SK-N-SH treated with all-trans-retinoic acid at 6 μM for 48 hours (cell line): ENCODE data around the gene ST8SIA1.

Source experiments
- ATAC-seq: fragments of 200-7000 bp; cut with Tn5 transposase; 3 replicates; pipeline ENCODE4 v1.9.1; 2020; ENCODE audit warnings: mild to moderate bottlenecking, moderate library complexity
- ARNTL ChIP-seq: fragments of 450-650 bp; formaldehyde crosslinking; IDR thresholded peaks from 2 replicates; pipeline ENCODE4 v1.5.0; 2020; ENCODE audit warnings: low read depth, mild to moderate bottlenecking, moderate library complexity, borderline replicate concordance
- BACH2 ChIP-seq: fragments of 250-450 bp; sonication (Bioruptor Pico); IDR thresholded peaks from 2 replicates; pipeline ENCODE4 v1.9.0; 2021; ENCODE audit warnings: mild to moderate bottlenecking, borderline replicate concordance
- CSDC2 ChIP-seq: fragments of 250-450 bp; sonication (Bioruptor Pico); IDR thresholded peaks from 2 replicates; pipeline ENCODE4 v1.5.0; 2020; ENCODE audit warnings: mild to moderate bottlenecking, moderate library complexity
- ESRRG ChIP-seq: fragments of 250-450 bp; sonication (Bioruptor Pico); IDR thresholded peaks from 2 replicates; pipeline ENCODE4 v1.6.1; 2021; ENCODE audit warnings: mild to moderate bottlenecking
- GLIS3 ChIP-seq: fragments of 250-450 bp; sonication (Bioruptor Pico); IDR thresholded peaks from 2 replicates; pipeline ENCODE4 v1.5.0; 2020; ENCODE audit warnings: mild to moderate bottlenecking, moderate library complexity
- ISL1 ChIP-seq: fragments of 250-450 bp; sonication (Bioruptor Pico); IDR thresholded peaks from 2 replicates; pipeline ENCODE4 v2.1.2; 2022; ENCODE audit warnings: mild to moderate bottlenecking, moderate library complexity
- OSR1 ChIP-seq: fragments of 250-450 bp; sonication (Bioruptor Pico); IDR thresholded peaks from 2 replicates; pipeline ENCODE4 v1.8.0; 2022; ENCODE audit warnings: moderate library complexity, mild to moderate bottlenecking, inconsistent platforms
- PPARA ChIP-seq: fragments of 250-450 bp; sonication (Bioruptor Pico); IDR thresholded peaks from 2 replicates; pipeline ENCODE4 v1.5.0; 2020; ENCODE audit warnings: mild to moderate bottlenecking, borderline replicate concordance
- RARB ChIP-seq: fragments of 250-450 bp; sonication (Bioruptor Pico); IDR thresholded peaks from 2 replicates; pipeline ENCODE4 v1.8.0; 2021; ENCODE audit warnings: mild to moderate bottlenecking, moderate library complexity
- SNAI2 ChIP-seq: fragments of 250-450 bp; sonication (Bioruptor Pico); IDR thresholded peaks from 2 replicates; pipeline ENCODE4 v1.5.0; 2020; ENCODE audit warnings: mild to moderate bottlenecking, moderate library complexity
- TOX ChIP-seq: fragments of 250-450 bp; sonication (Bioruptor Pico); IDR thresholded peaks from 2 replicates; pipeline ENCODE4 v1.8.0; 2021; ENCODE audit warnings: mild to moderate bottlenecking, moderate library complexity, borderline replicate concordance
- ZC3H10 ChIP-seq: fragments of 250-450 bp; sonication (Bioruptor Pico); IDR thresholded peaks from 2 replicates; pipeline ENCODE4 v1.5.1; 2021; ENCODE audit warnings: mild to moderate bottlenecking, moderate library complexity
- ZFP3 ChIP-seq: fragments of 250-450 bp; sonication (Bioruptor Pico); IDR thresholded peaks from 2 replicates; pipeline ENCODE4 v1.5.0; 2020; ENCODE audit warnings: mild to moderate bottlenecking, moderate library complexity
- ZFP30 ChIP-seq: fragments of 450-650 bp; formaldehyde crosslinking; IDR thresholded peaks from 2 replicates; pipeline ENCODE4 v1.5.0; 2022; ENCODE audit warnings: mild to moderate bottlenecking, moderate library complexity
- ZNF565 ChIP-seq: fragments of 450-650 bp; formaldehyde crosslinking; conservative IDR thresholded peaks from 2 replicates; pipeline ENCODE4 v1.5.0; 2020; ENCODE audit warnings: low read depth, mild to moderate bottlenecking, moderate library complexity
- ZNF8 ChIP-seq: fragments of 450-650 bp; formaldehyde crosslinking; IDR thresholded peaks from 2 replicates; pipeline ENCODE4 v1.5.0; 2020; ENCODE audit warnings: mild to moderate bottlenecking, moderate library complexity
- TF ChIP-seq, protein P1 (sequence below): fragments of 250-450 bp; sonication (Bioruptor Pico); IDR thresholded peaks from 2 replicates; pipeline ENCODE4 v1.8.0; 2021; ENCODE audit warnings: low read depth, mild to moderate bottlenecking, moderate library complexity, borderline replicate concordance
- TF ChIP-seq, protein P2 (sequence below): fragments of 250-450 bp; sonication (Bioruptor Pico); IDR thresholded peaks from 2 replicates; pipeline ENCODE4 v1.5.1; 2021; ENCODE audit warnings: mild to moderate bottlenecking, moderate library complexity
- TF ChIP-seq, protein P3 (sequence below): fragments of 250-450 bp; sonication (Bioruptor Pico); IDR thresholded peaks from 2 replicates; pipeline ENCODE4 v1.5.0; 2020; ENCODE audit warnings: mild to moderate bottlenecking, moderate library complexity
- TF ChIP-seq, protein P4 (sequence below): fragments of 250-450 bp; sonication (Bioruptor Pico); IDR thresholded peaks from 2 replicates; pipeline ENCODE4 v1.5.1; 2020; ENCODE audit warnings: low read depth, mild to moderate bottlenecking, moderate library complexity

Gene ST8SIA1

GRCh38 chr12:22201101-22201500, 133.4 kb downstream of the ST8SIA1 start:
- TF ChIP-seq ZFP3 (CRISPR knock-in tag) (no peak), ZC3H10 (CRISPR knock-in tag) (no peak)
- TF ChIP-seq, protein P1, sequence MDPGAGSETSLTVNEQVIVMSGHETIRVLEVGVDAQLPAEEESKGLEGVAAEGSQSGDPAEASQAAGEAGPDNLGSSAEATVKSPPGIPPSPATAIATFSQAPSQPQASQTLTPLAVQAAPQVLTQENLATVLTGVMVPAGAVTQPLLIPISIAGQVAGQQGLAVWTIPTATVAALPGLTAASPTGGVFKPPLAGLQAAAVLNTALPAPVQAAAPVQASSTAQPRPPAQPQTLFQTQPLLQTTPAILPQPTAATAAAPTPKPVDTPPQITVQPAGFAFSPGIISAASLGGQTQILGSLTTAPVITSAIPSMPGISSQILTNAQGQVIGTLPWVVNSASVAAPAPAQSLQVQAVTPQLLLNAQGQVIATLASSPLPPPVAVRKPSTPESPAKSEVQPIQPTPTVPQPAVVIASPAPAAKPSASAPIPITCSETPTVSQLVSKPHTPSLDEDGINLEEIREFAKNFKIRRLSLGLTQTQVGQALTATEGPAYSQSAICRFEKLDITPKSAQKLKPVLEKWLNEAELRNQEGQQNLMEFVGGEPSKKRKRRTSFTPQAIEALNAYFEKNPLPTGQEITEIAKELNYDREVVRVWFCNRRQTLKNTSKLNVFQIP (CRISPR knock-in tag), result no peak
- TF ChIP-seq, all 23 proteins: peak for 0
- no peak for ATAC-seq

DNA sequence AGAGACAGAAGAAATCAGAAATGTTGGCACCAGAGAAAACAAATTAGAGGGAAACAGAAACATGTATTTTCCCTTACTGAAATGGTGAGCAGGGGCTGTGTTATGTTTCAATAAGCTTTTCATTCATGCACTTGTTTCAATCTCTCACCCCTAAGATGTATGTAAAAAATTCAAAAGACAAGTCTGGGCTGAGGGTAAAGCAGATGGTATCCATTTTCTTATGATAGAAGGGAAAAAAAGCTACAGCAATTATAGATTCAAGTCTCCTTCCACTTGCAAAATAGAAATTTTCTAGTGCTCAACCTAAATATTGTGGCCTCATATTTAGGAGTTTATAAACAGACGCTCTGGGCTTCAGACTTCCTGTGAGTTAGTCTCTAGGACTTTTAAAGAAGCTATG, 138.3 kb downstream of the ST8SIA1 start:
- no peak for ATAC-seq
- TF ChIP-seq SNAI2 (CRISPR knock-in tag), result no peak
- no peak for TF ChIP-seq BACH2 (CRISPR knock-in tag)
- TF ChIP-seq ZNF565 (CRISPR knock-in tag), result no peak
- TF ChIP-seq ISL1 (CRISPR knock-in tag), result no peak
- no peak for TF ChIP-seq GLIS3 (CRISPR knock-in tag)
- no peak for TF ChIP-seq CSDC2
- TF ChIP-seq, protein P2, sequence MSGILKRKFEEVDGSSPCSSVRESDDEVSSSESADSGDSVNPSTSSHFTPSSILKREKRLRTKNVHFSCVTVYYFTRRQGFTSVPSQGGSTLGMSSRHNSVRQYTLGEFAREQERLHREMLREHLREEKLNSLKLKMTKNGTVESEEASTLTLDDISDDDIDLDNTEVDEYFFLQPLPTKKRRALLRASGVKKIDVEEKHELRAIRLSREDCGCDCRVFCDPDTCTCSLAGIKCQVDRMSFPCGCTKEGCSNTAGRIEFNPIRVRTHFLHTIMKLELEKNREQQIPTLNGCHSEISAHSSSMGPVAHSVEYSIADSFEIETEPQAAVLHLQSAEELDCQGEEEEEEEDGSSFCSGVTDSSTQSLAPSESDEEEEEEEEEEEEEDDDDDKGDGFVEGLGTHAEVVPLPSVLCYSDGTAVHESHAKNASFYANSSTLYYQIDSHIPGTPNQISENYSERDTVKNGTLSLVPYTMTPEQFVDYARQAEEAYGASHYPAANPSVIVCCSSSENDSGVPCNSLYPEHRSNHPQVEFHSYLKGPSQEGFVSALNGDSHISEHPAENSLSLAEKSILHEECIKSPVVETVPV (CRISPR knock-in tag), result no peak

DNA sequence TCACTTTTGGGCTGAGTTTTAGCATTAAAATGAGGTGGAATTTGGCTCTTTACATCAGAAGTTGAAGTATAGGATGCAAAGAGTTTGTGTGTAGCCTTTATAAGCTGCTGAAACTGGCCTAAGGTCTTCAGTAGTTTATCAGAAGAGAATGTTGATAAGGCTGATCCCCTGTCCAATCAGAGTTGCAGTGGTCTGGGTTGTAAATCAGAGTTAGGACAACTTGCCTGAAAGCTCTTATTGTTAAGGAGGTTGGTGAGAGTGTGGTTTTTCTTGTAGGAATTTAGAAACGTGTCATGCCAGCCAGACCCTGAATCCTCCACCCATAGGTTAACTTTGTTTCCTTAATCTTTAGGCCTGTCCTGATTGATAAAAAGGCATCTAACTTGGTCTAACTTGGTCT, 143.5 kb downstream of the ST8SIA1 start:
- TF ChIP-seq OSR1 (CRISPR knock-in tag), result no peak
- ATAC-seq, result no peak

- no peak for ATAC-seq
- TF ChIP-seq SNAI2 (CRISPR knock-in tag), result no peak
- TF ChIP-seq ZFP30, result no peak
- no peak for TF ChIP-seq PPARA (CRISPR knock-in tag)
- TF ChIP-seq GLIS3 (CRISPR knock-in tag), result no peak
- TF ChIP-seq TOX (CRISPR knock-in tag), result no peak
- TF ChIP-seq, protein P2 (CRISPR knock-in tag), result no peak
- TF ChIP-seq ZFP3 (CRISPR knock-in tag), result no peak
- TF ChIP-seq ISL1 (CRISPR knock-in tag), result no peak
- no peak for TF ChIP-seq RARB
- no peak for TF ChIP-seq ESRRG (CRISPR knock-in tag)
- no peak for TF ChIP-seq ZC3H10 (CRISPR knock-in tag)
- TF ChIP-seq, protein P3, sequence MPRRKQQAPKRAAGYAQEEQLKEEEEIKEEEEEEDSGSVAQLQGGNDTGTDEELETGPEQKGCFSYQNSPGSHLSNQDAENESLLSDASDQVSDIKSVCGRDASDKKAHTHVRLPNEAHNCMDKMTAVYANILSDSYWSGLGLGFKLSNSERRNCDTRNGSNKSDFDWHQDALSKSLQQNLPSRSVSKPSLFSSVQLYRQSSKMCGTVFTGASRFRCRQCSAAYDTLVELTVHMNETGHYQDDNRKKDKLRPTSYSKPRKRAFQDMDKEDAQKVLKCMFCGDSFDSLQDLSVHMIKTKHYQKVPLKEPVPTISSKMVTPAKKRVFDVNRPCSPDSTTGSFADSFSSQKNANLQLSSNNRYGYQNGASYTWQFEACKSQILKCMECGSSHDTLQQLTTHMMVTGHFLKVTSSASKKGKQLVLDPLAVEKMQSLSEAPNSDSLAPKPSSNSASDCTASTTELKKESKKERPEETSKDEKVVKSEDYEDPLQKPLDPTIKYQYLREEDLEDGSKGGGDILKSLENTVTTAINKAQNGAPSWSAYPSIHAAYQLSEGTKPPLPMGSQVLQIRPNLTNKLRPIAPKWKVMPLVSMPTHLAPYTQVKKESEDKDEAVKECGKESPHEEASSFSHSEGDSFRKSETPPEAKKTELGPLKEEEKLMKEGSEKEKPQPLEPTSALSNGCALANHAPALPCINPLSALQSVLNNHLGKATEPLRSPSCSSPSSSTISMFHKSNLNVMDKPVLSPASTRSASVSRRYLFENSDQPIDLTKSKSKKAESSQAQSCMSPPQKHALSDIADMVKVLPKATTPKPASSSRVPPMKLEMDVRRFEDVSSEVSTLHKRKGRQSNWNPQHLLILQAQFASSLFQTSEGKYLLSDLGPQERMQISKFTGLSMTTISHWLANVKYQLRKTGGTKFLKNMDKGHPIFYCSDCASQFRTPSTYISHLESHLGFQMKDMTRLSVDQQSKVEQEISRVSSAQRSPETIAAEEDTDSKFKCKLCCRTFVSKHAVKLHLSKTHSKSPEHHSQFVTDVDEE (CRISPR knock-in tag), result no peak
- TF ChIP-seq OSR1 (CRISPR knock-in tag), result no peak
- no peak for TF ChIP-seq ARNTL
- no peak for TF ChIP-seq ZNF565 (CRISPR knock-in tag)
- TF ChIP-seq, protein P4, sequence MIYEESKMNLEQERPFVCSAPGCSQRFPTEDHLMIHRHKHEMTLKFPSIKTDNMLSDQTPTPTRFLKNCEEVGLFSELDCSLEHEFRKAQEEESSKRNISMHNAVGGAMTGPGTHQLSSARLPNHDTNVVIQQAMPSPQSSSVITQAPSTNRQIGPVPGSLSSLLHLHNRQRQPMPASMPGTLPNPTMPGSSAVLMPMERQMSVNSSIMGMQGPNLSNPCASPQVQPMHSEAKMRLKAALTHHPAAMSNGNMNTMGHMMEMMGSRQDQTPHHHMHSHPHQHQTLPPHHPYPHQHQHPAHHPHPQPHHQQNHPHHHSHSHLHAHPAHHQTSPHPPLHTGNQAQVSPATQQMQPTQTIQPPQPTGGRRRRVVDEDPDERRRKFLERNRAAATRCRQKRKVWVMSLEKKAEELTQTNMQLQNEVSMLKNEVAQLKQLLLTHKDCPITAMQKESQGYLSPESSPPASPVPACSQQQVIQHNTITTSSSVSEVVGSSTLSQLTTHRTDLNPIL (CRISPR knock-in tag), result no peak
- TF ChIP-seq, protein P1 (CRISPR knock-in tag), result no peak
- no peak for TF ChIP-seq BACH2 (CRISPR knock-in tag)
- TF ChIP-seq ZNF8 (CRISPR knock-in tag), result no peak
- TF ChIP-seq CSDC2, result no peak
These were observed 146.1 kb downstream of the ST8SIA1 start for GRCh38 chr12:22188431-22188830.
